Dermis microvascular lymphatic vessel endothelial cell (primary cell): ENCODE data around the gene ODAD4. TPM values are rescaled to one million over a fixed set of nuclear protein-coding genes. Genes with fewer than 3 reads are reported as not detected.

Experiments used
- DNase-seq, 2 donors: peaks; one replicate each; pipeline versions ENCODE4 v3.0.0 to v3.0.0-alpha.2; 2010; ENCODE audit warnings: low read depth in 2 of 2
- total RNA-seq: library from RNA; depleted of rRNA; stranded (reverse); fragments of >200 nt; gene quantifications from 2 replicates; pipeline ENCODE4 v1.2.1, GENCODE V29; 2014

Gene ODAD4
- total RNA-seq, 1 donor from 2014 or later, result 0.13 TPM

DNA sequence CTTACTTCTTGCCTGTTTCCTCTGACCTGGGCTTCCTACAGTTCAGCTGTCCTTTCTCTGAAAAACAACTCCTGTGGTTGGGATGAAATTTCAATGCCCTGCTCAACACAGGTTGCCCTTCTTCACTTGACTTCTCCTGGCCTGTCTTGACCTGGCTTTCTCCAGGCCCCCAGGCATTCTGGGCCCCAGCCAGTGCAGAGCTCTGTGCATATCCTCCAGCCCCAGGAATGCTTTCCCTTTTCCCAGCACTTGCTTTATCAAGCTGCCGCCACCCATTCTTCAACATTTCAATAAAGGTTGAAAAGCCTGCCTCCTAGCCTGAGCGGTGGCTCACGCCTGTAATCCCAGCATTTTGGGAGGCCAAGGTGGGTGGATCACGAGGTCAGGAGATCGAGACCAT, 10.8 kb downstream of the ODAD4 start:
- DNase-seq, result no peak

DNA sequence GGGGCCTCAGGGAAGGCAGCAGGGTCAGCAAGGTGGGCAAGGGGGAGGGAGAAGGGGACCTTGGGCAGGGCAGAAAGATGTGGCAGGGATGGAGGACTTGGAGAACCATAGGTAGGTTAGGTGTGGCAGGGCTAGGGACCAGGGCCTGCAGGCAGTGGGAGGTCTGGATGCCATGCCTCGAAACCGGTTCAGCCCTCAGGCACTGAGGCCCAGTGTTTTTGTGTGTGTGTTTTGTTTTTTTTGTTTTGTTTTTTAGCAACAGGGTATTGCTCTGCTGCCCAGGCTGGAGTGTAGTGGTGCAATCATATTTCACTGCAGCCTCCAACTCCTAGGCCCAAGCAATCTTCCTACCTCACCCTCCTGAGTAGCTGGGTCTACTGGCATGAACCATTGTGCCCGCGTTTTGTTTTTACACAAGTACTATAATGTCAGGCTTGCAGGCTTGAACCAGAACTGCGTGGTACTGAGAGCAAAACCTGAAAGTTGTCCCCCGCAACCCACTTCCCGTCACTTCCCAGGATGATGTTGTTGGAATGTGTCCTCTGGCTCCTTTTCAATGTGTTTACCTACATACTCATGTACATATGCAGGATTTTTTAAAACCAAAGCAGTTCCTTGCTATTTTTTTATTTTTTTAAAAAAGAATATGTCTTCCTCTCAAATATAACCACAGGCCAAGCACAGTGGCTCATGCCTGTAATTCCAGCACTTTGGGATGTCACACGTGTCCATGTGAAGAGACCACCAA, 12.4 kb downstream of the ODAD4 start:
- DNase-seq, result no peak

DNA sequence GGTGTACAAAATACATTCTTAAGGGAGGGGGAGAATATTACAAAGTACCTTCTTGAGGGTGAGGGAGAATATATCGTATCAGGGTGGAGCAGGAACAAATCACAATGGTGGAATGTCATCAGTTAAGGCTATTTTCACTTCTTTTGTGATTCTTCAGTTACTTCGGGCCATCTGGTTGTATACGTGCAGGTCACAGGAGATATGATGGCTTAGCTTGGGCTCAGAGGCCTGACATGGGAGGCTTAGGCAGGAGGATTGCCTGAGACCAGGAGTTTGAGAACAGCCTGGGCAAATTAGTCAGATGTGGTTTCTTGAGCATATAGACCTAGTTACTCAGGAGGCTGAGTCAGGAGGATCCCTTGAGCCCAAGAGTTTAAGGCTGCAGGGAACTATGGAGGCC, 13.1 kb downstream of the ODAD4 start:
- no peak for DNase-seq

DNA sequence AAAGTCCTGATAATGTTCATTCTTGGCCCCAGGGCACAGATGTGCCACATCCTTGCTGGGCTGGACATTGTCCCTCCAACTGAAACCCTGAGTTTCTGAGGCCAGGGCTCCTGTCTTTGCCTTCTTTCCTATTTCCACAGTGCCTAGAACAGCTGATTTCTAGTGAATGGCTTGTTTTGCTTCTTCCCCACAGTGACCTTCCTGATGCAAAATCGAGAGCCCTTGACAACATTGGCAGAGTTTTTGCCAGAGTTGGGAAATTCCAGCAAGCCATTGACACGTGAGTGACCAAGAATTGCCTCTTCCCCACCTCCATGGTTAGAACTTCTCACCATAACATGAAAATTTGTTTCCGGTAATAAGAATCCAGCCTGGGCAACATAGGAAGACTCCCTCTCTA, 14.5 kb downstream of the ODAD4 start:
- no peak for DNase-seq

DNA sequence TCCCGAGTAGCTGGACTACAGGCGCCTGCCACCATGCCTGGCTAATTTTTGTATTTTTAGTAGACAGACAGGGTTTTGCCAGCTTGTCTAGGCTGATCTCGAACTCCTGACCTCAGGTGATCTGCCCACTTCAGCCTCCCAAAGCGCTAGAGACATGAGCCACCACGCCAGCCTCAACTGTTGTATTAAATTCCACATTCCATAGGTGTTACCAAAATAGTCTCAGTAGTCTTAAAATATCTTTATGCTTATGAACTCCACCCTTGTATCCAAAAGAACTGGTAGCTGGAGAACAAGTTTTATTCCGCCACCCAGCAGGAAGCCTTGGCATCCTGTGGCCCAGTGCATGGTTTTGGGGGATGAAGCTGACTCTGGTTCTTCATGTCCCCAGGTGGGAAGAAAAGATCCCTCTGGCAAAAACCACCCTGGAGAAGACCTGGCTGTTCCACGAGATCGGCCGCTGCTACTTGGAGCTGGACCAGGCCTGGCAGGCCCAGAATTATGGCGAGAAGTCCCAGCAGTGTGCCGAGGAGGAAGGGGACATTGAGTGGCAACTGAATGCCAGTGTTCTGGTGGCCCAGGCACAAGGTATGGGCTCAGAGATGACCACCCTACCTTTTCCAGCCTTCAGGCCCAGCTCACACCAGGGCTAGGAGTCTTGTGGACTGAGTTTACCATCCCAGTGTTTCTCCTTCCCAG, 18.5 kb downstream of the ODAD4 start:
- no peak for DNase-seq

DNA sequence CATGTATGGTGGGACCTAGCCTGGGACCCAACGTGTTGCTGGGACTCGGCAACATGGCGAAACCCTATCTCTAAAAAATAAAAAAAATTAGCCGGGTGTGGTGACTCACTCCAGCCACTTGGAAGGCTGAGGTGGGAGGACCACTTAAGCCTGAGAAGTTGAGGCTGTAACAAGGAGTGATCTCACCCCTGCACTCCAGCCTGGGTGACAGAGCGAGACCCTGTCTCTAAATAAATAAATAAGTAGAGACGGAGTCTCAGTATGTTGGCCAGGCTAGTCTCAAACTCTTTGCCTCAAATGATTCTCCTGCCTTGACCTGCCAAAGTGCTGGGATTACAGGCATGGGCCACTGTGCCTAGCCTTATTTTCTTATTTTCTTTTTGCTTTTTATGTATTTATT, 26.1 kb downstream of the ODAD4 start:
- no peak for DNase-seq

DNA sequence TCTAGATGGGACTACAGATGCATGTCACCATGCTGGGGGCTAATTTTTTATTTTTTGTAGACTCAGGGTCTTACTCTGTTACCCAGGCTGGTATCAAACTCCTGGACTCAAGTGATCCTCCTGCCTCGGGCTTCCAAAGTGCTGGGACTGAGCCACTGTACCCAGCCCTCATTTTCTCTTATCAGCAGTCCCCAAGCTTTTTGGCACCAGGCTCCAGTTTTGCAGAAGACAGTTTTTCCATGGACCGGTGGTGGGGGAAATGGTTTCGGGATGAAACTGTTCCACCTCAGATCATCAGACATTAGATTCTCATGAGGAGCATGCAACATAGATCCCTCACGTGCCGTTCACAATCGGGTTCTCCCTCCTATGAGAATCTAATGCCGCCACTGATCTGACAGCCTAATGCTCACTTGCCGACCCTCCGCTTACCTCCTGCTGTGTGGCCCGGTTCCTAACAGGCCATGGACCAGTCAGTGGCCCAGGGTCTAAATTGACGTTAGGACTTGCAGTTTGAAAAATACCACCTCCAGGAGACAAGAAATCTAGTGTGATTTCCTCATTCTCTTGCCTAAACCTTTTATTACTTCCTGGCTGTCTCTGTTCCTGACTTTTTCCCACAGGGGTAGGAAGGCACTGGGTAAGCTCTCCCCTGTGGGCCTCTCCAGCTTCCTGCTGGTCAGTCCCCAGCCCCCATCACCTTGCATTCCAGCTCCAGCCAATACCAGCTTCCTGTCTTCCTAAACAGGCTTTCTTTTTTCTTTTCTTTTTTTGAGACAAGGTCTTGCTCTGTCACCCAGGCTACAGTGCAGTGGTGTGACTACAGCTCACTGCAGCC, 26.8 kb downstream of the ODAD4 start:
- DNase-seq, result peak in 1 of 2 donors; percentile 53

DNA sequence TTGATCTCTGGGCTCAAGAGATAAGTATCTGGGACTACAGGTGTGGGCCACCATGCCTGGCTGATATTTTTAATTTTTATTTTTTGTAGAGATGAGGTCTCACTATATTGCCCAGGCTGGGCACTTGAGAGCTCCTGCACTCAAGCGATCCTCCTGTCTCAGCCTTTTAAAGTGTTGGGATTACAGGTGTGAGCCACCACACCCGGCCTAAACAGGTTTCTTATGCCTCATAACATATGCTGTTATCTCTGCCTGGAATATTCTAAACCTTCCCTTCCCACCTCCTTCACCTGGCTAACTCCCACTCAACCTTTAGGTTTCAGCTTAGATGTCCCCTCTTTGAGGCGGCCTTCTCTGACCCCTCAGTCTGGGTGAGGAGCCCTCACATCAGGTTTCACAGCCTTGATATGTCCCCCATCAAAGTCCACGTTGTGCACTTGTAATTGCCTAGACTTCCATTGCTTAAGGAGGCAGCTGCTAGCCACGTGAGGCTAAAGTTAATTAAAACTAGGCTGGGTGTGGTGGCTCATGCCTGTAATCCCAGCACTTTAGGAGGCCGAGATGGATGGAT, 27.5 kb downstream of the ODAD4 start:
- DNase-seq, result no peak

DNA sequence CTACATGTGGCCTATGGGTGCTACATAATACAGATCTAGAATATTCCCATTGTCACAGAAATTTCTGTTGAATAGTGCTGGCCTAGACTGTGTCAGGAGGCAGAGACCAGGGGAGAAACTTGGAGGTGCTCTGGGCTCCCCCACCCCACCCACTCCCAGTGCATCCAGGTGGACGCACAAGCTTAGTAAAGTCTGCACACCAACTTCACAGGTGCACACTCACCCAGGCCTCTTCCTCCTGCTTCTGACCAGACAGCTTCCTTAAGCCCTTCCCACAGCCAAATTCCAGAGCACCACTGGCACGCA, 28.6 kb downstream of the ODAD4 start:
- DNase-seq, result no peak

DNA sequence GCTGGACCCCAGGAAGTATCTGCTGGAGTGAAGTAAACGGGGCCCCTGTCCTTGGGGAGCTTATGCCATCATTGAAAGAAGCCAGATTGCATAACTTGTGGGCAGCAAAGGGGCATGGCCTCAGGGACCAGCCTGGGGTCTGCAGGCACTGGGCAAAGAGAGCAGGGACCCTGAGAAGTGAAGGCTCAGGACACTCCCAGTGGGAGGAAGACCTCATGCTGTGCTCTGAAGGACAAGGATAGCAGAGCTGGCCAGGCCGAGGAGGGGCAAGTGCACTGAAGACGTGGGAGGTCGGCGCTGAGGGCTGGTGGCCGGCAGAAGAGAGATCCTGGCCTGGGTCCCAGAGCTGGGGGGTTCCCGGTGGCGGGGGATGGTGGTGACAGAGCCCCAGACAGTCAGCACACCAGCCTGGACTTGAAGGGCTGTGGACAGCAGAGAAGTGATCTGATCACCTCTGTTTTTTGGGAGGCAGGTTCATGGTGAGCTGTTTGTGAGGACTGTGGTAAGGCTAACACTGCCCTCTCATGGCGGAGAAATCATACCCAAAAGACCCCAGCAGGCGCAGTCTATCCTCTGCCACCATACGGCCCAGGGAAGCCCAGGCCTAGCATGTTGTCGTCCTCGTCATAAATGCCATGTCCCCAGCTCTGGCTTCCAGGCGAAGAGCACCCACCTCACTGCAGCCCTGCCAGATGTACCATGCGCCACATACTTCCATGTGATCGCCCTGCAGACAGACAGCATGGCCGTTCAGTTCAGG, 29.1 kb downstream of the ODAD4 start:
- peak; percentile 60 to 65 for DNase-seq

DNA sequence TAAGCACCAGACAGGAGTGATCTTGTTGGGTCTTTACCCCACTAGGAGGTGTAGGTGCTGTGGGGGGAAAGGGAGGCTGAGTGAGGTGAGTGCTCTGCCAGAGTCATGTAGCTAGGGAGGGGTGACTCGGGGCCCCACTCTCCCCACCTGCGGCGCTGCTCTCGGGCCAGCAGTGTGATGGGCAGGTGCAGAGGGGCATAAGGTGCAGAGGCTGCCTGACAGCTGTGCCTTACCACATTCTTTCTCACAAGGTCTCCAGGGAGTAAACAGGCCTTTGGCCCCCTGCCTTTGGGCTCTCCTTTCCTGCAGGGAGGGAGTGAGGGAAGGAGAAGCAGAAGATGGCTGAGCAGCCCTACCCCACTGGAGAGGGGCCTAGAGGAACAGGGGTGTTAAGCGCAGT, 31.7 kb downstream of the ODAD4 start:
- DNase-seq, result no peak

DNA sequence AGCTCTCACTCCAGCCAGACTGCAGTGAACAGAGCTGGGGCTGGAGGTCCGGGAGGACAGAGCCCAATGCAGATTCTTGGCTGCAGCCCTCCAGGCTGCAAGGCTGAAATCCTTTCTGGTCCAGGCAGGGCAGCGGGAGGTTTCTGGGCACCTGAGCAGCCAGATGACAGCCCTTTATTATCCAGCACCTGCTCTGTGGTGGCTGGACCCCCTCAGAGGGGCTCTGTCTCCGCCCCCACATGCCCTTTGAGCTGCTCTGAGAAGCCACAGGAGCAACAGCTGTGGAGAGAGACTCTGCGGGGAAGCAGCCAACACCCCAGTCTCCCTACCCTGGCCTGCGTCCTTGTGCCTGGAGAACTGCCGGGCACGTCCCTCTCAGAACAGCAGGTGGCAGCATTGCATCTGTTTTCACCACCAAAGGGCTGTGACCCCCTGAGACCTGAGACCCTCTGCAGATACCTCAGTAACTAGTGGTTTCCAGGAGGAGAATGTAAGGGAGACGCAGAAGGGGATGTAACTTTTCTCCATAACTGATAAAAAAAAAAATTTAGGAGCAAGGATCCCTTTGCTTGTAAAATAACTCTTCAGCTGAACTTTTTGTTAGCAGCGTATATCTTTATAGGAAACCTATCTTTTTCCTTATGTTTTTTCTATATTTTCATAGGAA, 32.5 kb downstream of the ODAD4 start:
- DNase-seq, result peak; percentile 39 to 66

DNA sequence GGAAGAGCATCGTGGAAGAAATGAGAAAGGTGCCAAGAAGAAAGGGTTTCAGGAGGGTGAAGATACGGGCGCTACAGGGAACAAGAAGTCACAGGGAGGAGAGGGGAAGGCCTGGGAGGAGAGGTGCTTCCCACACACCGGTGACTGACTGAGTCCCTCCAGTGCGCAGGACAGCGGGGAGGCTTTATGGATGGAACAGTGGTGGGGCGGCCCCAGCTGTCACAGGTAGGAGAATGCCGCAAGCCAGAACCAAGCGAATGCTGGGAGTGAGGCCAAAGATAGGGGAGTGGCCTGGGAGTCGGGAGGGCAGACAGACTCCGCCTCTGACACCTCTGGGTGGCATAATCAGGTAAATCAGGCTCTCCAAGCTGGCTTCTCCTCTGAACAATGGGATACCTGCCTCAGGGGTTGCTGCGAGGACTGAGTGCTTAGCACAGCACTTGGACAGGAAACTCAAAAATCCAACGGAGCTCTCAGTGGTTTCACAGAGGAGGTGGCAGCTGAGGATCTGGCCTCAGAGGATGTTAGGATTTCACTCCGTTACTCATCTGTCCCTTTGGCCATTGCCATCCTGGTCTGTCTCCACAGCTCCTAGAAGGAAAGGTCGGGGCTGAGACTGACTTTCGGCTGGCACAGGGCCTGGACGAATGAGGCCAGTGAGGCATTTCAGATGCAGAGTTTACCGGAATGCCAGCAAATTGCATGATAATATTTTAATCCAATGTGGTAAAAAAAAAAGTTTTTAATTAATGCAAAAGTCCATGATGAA, 35.5 kb downstream of the ODAD4 start:
- DNase-seq, result peak in 1 of 2 donors; percentile 34

DNA sequence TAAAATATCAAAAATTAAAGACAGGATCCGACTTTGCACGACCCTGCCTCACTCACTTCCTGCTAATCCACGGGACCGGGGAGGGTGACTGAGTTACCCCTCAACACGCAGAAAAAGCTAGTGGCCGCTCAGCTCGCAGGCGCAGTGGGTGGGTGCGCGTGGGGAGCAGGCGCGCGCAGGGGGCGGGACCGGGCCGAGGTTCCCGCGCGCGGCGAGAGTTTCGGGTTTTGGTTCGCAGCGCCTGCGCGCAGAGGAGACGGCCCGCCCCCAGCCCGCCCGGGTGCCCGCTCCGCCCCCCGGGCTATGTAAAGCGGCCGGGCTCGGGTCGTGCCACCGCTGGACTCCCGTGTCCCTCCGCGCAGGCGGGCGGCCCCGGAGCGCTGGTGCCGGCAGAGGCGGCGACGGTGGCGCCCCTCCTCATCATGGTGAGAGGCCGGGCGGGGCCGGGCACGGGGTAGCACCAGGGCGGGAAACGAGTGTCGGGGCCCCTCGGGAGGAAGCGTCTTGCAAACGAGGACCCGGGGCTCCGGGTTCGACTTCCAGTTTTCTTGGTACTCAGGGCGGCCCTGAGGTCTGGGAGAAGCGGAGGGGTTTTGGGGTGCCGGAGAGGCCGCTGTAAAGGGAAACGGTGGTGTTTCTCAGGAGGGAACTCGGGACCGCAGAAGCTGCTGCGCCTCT, 36.2 kb downstream of the ODAD4 start, which contains the start of gene CNP:
Gene CNP (plus strand): TSS at position 333 of the 678 bp plus-strand sequence. CDS start 90 bp downstream, at position 423.
- peak; percentile 71 to 95 for DNase-seq

DNA sequence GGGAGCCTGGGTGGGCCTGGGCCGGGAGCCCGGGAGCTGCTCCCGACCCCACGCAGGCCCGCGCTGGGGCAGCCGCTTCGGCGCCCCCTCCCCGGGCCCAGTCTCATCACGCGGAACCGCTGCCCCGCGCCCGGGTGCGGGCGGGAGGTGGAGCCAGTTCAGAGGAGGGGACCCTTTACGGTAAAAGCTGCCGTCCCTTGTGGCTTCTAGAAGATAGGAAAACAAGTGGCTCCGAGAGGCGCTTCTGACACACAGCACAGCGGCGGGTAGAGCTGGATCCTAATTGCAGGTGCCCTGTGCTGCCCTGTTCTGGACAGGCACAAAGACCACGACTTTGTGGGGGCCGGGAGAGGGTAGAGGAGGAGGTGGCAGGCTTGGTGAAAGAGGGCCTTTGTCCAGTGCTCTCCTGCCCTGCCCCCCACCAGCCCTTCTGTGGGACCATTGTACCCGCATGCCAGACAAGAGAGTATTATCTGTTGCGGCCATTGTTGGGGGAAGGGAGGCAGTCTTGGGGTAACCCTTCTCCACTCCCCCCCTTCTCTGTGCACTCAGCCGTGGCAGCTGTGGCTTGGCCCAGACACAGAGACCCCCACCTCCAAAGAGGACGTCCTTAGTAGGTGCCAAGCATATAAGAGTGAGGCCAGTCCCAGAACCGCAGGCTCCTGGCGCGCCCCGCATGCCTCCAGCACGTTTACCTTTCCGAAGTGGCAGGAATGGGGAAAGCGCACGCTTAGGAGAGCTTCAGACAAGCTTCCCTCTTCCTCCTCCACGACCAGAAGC, 36.9 kb downstream of the ODAD4 start:
- peak in 1 of 2 donors; percentile 27 for DNase-seq

DNA sequence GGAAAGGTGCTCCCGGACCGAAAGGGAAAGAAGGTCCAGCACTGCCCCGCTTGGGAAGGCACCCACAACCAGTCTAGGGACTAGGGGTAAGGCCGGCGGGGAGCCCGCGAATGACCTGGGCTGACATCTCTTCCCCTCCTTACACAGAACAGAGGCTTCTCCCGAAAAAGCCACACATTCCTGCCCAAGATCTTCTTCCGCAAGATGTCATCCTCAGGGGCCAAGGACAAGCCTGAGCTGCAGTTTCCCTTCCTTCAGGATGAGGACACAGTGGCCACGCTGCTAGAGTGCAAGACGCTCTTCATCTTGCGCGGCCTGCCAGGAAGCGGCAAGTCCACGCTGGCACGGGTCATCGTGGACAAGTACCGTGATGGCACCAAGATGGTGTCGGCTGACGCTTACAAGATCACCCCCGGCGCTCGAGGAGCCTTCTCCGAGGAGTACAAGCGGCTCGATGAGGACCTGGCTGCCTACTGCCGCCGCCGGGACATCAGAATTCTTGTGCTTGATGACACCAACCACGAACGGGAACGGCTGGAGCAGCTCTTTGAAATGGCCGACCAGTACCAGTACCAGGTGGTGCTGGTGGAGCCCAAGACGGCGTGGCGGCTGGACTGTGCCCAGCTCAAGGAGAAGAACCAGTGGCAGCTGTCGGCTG, 37.6 kb downstream of the ODAD4 start:
- no peak for DNase-seq

DNA sequence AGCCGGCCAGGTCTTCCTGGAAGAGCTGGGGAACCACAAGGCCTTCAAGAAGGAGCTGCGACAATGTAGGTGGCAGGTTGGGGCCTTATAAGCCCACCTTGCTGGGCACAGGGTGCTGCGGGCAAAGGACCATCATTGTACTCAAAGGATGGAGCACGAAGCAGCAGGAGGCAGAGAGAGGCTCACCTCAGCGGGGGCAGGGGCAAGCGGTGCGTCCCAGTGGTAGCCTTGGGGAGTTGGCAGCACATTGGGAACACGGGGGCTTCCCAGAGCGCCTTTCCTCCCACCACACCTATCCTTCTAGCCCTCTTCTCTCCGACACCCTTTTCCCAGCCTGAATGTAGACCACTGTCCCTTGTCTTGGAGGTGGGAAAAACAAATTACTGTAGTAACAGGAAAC, 38.3 kb downstream of the ODAD4 start:
- DNase-seq, result no peak

DNA sequence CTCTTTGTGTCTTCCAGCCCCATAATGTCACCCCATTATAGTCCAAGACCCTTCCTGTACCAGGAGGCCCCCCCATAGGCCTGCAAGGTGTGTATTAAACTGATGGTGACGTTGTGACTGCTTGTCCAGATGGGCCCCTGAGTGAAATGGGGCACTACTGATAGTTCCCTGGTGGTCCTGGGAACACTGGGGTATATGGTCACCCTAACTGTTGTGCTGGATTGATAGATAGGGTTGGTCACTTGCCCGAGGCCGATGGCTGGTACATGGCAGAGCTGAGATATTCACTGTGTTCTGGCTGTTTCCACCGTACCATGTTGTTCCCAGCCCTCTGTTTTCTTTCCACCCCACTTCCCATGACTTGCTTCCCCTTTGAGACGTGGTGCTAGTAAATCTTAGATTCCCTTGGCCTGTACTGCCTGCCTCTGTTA, 40.5 kb downstream of the ODAD4 start:
- DNase-seq, result no peak
